Measurements from ENCODE around the gene APOBEC3G. TPM values are rescaled to one million over a fixed set of nuclear protein-coding genes. Genes with fewer than 3 reads are reported as not detected.

Gene APOBEC3G
- total RNA-seq, 1 experiment from 2014 or later = 9.5 TPM

- Histone ChIP-seq H3K4me3 (no peak overlapping the region), H3K9me3 (ENCODE audit: insufficient read depth, low read depth) (no peaks in the 10 kb centered on the region), H4K20me1 (ENCODE audit: insufficient read depth) (no peaks in the 10 kb centered on the region), H3K79me2 (ENCODE audit: low read depth) (no peaks in the 10 kb centered on the region), H3K27me3 (ENCODE audit: insufficient read depth, low read depth) (no peaks in the 10 kb centered on the region), H3F3A (ENCODE audit: insufficient read depth, low read depth) (peaks cover 41% of the 10 kb centered on the region), H3K4me1 (replicated peaks; ENCODE audit: insufficient read depth) (peaks cover 60% of the 10 kb centered on the region), H3K36me3 (ENCODE audit: low read depth) (no peaks in the 10 kb centered on the region), H2AFZ (no peak overlapping the region), H3K4me2 (no peak overlapping the region), H3K9me2 (ENCODE audit: insufficient read depth) (no peaks in the 10 kb centered on the region), H3K27ac (0 out of 2 replicates have a peak overlapping the region, but pooled peaks have one; percentile 71)
- CTCF ChIA-PET = no interaction called here
- POLR2A ChIA-PET (ENCODE audit: unreplicated experiment) = no interaction called here
- TF ChIP-seq EZH2 (IDR thresholded peaks at IDR 0.05; ENCODE audit: low read depth) = no peak
- TF ChIP-seq CTCF (conservative IDR thresholded peaks at IDR 0.05) = no peak
- intact Hi-C loops (cut with micrococcal nuclease; ENCODE audit: unreplicated experiment) = no loop called here
- no TSS peak for BruUV-seq (replicated peaks)
- DNase-seq = no peak
These were observed 11.6 kb downstream of the APOBEC3G start for GRCh38 chr22:39088685-39089032.

- peaks cover 71% of the 10 kb centered on the region for H3K4me1 ChIP-seq (replicated peaks; ENCODE audit: insufficient read depth)
- H3K9me2 ChIP-seq (ENCODE audit: insufficient read depth) = no peaks in the 10 kb centered on the region
- H4K20me1 ChIP-seq (ENCODE audit: insufficient read depth) = no peaks in the 10 kb centered on the region
- H3K4me2 ChIP-seq = peak overlapping the region; percentile 60
- H3K79me2 ChIP-seq (ENCODE audit: low read depth) = no peaks in the 10 kb centered on the region
- peaks cover 41% of the 10 kb centered on the region for H3F3A ChIP-seq (ENCODE audit: insufficient read depth, low read depth)
- no peak overlapping the region for H2AFZ ChIP-seq
- H3K27me3 ChIP-seq (ENCODE audit: insufficient read depth, low read depth) = no peaks in the 10 kb centered on the region
- BruUV-seq (replicated peaks) = no TSS peak
- no peak for TF ChIP-seq CTCF (conservative IDR thresholded peaks at IDR 0.05)
- no peak for TF ChIP-seq EZH2 (IDR thresholded peaks at IDR 0.05; ENCODE audit: low read depth)
- H3K4me3 ChIP-seq = no peak overlapping the region
- no peaks in the 10 kb centered on the region for H3K9me3 ChIP-seq (ENCODE audit: insufficient read depth, low read depth)
- DNase-seq = peak in 1 of 2 experiments; percentile 54
- CTCF ChIA-PET = interaction anchor here (1.1 kb wide), 1 partner anchor 12 kb away, joined by 5 read pairs; no protein-coding TSS in a partner anchor
- intact Hi-C loops (cut with micrococcal nuclease; ENCODE audit: unreplicated experiment) = loop anchor here (2.0 kb wide), 1 partner anchor 23 kb away; no protein-coding TSS in a partner anchor
- peak overlapping the region; percentile 71 for H3K27ac ChIP-seq
- H3K36me3 ChIP-seq (ENCODE audit: low read depth) = no peaks in the 10 kb centered on the region
- POLR2A ChIA-PET (ENCODE audit: unreplicated experiment) = no interaction called here
These were observed 12.9 kb downstream of the APOBEC3G start for GRCh38 chr22:39089928-39090327.

GRCh38 chr22:39090426-39091064 lies 13.5 kb downstream of the APOBEC3G start:
- Histone ChIP-seq H3K9me2 (ENCODE audit: insufficient read depth) (no peaks in the 10 kb centered on the region), H3K9me3 (ENCODE audit: insufficient read depth, low read depth) (no peaks in the 10 kb centered on the region), H3K27ac (peak overlapping the region; percentile 71), H3K79me2 (ENCODE audit: low read depth) (no peaks in the 10 kb centered on the region), H3K4me2 (peak overlapping the region; percentile 60), H4K20me1 (ENCODE audit: insufficient read depth) (no peaks in the 10 kb centered on the region), H2AFZ (no peak overlapping the region), H3K4me1 (replicated peaks; ENCODE audit: insufficient read depth) (peaks cover 76% of the 10 kb centered on the region), H3K36me3 (ENCODE audit: low read depth) (no peaks in the 10 kb centered on the region), H3K4me3 (no peak overlapping the region), H3K27me3 (ENCODE audit: insufficient read depth, low read depth) (no peaks in the 10 kb centered on the region), H3F3A (ENCODE audit: insufficient read depth, low read depth) (peaks cover 41% of the 10 kb centered on the region)
- peak; percentile 86 to 97 for DNase-seq
- BruUV-seq (replicated peaks) = no TSS peak
- TF ChIP-seq CTCF (conservative IDR thresholded peaks at IDR 0.05) (no peak), EZH2 (IDR thresholded peaks at IDR 0.05; ENCODE audit: low read depth) (no peak)
- intact Hi-C loops (cut with micrococcal nuclease; ENCODE audit: unreplicated experiment) = loop anchor here (2.0 kb wide), 1 partner anchor 24 kb away; no protein-coding TSS in a partner anchor
- POLR2A ChIA-PET (ENCODE audit: unreplicated experiment) = interaction anchor here (0.6 kb wide), 1 partner anchor 103 kb away, joined by 5 read pairs; no protein-coding TSS in a partner anchor
- CTCF ChIA-PET = interaction anchor here (0.6 kb wide), 1 partner anchor 13 kb away, joined by 3 read pairs; the partner anchor contains the start of gene APOBEC3G
